GM21717 (cell line): ENCODE data around the gene UNC5CL.
A peak's percentile ranks its signal among the peaks of the same experiment; 100 is the strongest.
"Not testable (repeated sequence)": the region's sequence is repeated elsewhere in the genome, so short reads cannot be mapped to it uniquely, and the experiment has no call there.

ENCODE experiments used
- ATAC-seq: cut with Tn5 transposase; IDR thresholded peaks from one replicate; pipeline ENCODE4 v1.9.1; 2021; ENCODE audit warnings: mild to moderate bottlenecking, moderate library complexity; ENCODE audit not compliant: unreplicated experiment

The UNC5CL gene

GRCh38 chr6:41008011-41008410 lies 31.0 kb downstream of the UNC5CL start:
- no peak for ATAC-seq

GRCh38 chr6:41006980-41007379 lies 32.0 kb downstream of the UNC5CL start:
- not testable (repeated sequence) for ATAC-seq

GRCh38 chr6:41006217-41006616 lies 32.8 kb downstream of the UNC5CL start:
- peak; percentile 68 for ATAC-seq

- no peak for ATAC-seq
Observed at GRCh38 chr6:41002168-41002567, 36.9 kb downstream of the UNC5CL start.

GRCh38 chr6:41000248-41000647 lies 38.8 kb downstream of the UNC5CL start:
- ATAC-seq = no peak

- ATAC-seq = no peak
Observed at GRCh38 chr6:40999569-40999968, 39.5 kb downstream of the UNC5CL start.

- ATAC-seq = no peak
Observed at GRCh38 chr6:40998661-40999060, 40.4 kb downstream of the UNC5CL start.

- ATAC-seq = no peak
Observed at GRCh38 chr6:40997234-40997957, 41.6 kb downstream of the UNC5CL start.

- no peak for ATAC-seq
Observed at GRCh38 chr6:40996591-40997233, 42.3 kb downstream of the UNC5CL start.

GRCh38 chr6:40992746-40993145 lies 46.3 kb downstream of the UNC5CL start:
- ATAC-seq = no peak

- no peak for ATAC-seq
Observed at GRCh38 chr6:40990301-40990700, 48.7 kb downstream of the UNC5CL start.

- ATAC-seq = no peak
Observed at GRCh38 chr6:40989204-40990169, 49.5 kb downstream of the UNC5CL start.

- no peak for ATAC-seq
Observed at GRCh38 chr6:40988634-40989033, 50.4 kb downstream of the UNC5CL start.

- no peak for ATAC-seq
Observed at GRCh38 chr6:40986921-40987819, 51.9 kb downstream of the UNC5CL start.

GRCh38 chr6:40986364-40986763 lies 52.7 kb downstream of the UNC5CL start:
- ATAC-seq = no peak

GRCh38 chr6:40983752-40984151 lies 55.3 kb downstream of the UNC5CL start:
- ATAC-seq = no peak

GRCh38 chr6:40982917-40983316 lies 56.1 kb downstream of the UNC5CL start:
- ATAC-seq = no peak

- no peak for ATAC-seq
Observed at GRCh38 chr6:40978687-40979289, 60.2 kb downstream of the UNC5CL start.

- ATAC-seq = no peak
Observed at GRCh38 chr6:40977695-40978094, 61.3 kb downstream of the UNC5CL start.

GRCh38 chr6:40977085-40977484 lies 61.9 kb downstream of the UNC5CL start:
- no peak for ATAC-seq
